OCI-LY1 (cell line): Measurements from ENCODE around the gene ASB6.

Source experiments
- CTCF ChIP-seq: fragments of 200-600 bp; sonication (generic), shearing (Covaris generic); IDR thresholded peaks from 2 replicates; pipeline ENCODE4 v1.5.1; 2017; ENCODE audit warnings: mild to moderate bottlenecking, antibody characterized with exemption, low read length, moderate library complexity, mixed read lengths
- EZH2 ChIP-seq: fragments of 200-600 bp; sonication (generic), shearing (Covaris generic); IDR thresholded peaks from 2 replicates; pipeline ENCODE4 v1.8.0; 2017; ENCODE audit warnings: borderline replicate concordance, mixed run types, mild to moderate bottlenecking, antibody characterized with exemption, low read length, moderate library complexity, mixed read lengths

- no peak for TF ChIP-seq CTCF
- TF ChIP-seq EZH2: no peak
Measured at GRCh38 chr9:129653823-129654553, 12.0 kb upstream of the ASB6 start.
